Keratinocyte (primary cell): Measurements from ENCODE around the gene ZW10. TPM values are rescaled to one million over a fixed set of nuclear protein-coding genes. Genes with fewer than 3 reads are reported as not detected.

Experiments
- DNase-seq: peaks from one replicate; pipeline ENCODE4 v3.0.0-alpha.2; 2011; ENCODE audit warnings: low read depth, missing footprints, low spot score
- FAIRE-seq: peaks from 2 replicates; lab custom pipeline; 2011; peaks lifted over from hg19 to GRCh38; lab: Jason Lieb, UNC
- H2AFZ ChIP-seq: 2 replicates; pipeline ENCODE4 v1.6.0; 2012; ENCODE audit warnings: low read length, control low read depth, inconsistent platforms; ENCODE audit not compliant: control insufficient read depth
- H3K27ac ChIP-seq: 2 replicates; pipeline ENCODE4 v1.5.1; 2011; ENCODE audit warnings: low read length; ENCODE audit not compliant: control insufficient read depth, insufficient read depth
- H3K27me3 ChIP-seq: 3 replicates; pipeline ENCODE4 v1.6.0; 2011; ENCODE audit warnings: low read length; ENCODE audit not compliant: control insufficient read depth, insufficient read depth; ENCODE audit errors: extremely low read depth
- H3K36me3 ChIP-seq, 2 experiments: 2 replicates in 1 of 2; 3 replicates in 1 of 2; pipeline ENCODE4 v1.5.1; 2011; ENCODE audit warnings: low read length in 2 of 2, mild to moderate bottlenecking in 1 of 2; ENCODE audit not compliant: control insufficient read depth in 2 of 2, insufficient read depth in 2 of 2; ENCODE audit errors: extremely low read depth in 1 of 2
- H3K4me1 ChIP-seq: 3 replicates; pipeline ENCODE4 v1.5.1; 2011; ENCODE audit warnings: low read length; ENCODE audit not compliant: control insufficient read depth, insufficient read depth; ENCODE audit errors: extremely low read depth
- H3K4me2 ChIP-seq: 3 replicates; pipeline ENCODE4 v1.6.0; 2011; ENCODE audit warnings: low read depth, low read length; ENCODE audit not compliant: control insufficient read depth, insufficient read depth; ENCODE audit errors: extremely low read depth
- H3K4me3 ChIP-seq, 3 experiments: fragments of 200-600 bp in 1 of 3; sonication (generic) in 1 of 3; 2 replicates in 2 of 3; 3 replicates in 1 of 3; pipeline ENCODE4 v1.5.1; 2011 to 2016; ENCODE audit warnings: low read length in 3 of 3, mild to moderate bottlenecking in 3 of 3, control low read depth in 2 of 3, inconsistent platforms in 1 of 3, low read depth in 1 of 3, mixed read lengths in 1 of 3, mixed run types in 1 of 3, moderate library complexity in 1 of 3; ENCODE audit not compliant: control insufficient read depth in 2 of 3, insufficient read depth in 2 of 3; ENCODE audit errors: extremely low read depth in 1 of 3
- H3K79me2 ChIP-seq: 2 replicates; pipeline ENCODE4 v1.6.0; 2012; ENCODE audit warnings: low read length; ENCODE audit not compliant: control insufficient read depth, insufficient read depth
- H3K9ac ChIP-seq: 3 replicates; pipeline ENCODE4 v1.6.0; 2011; ENCODE audit warnings: low read length; ENCODE audit not compliant: control insufficient read depth, insufficient read depth; ENCODE audit errors: extremely low read depth
- H3K9me1 ChIP-seq: 3 replicates; pipeline ENCODE4 v1.6.0; 2011; ENCODE audit warnings: low read length; ENCODE audit not compliant: control insufficient read depth, insufficient read depth; ENCODE audit errors: extremely low read depth
- H3K9me3 ChIP-seq: 2 replicates; pipeline ENCODE4 v1.5.1; 2012; ENCODE audit warnings: low read depth, low read length; ENCODE audit not compliant: control insufficient read depth
- H4K20me1 ChIP-seq: 3 replicates; pipeline ENCODE4 v1.6.0; 2011; ENCODE audit warnings: low read length; ENCODE audit not compliant: control insufficient read depth, insufficient read depth; ENCODE audit errors: extremely low read depth
- CTCF ChIP-seq, 3 experiments: IDR thresholded peaks in 1 of 3; conservative IDR thresholded peaks in 1 of 3; optimal IDR thresholded peaks in 1 of 3; 2 replicates in 2 of 3; 3 replicates in 1 of 3; pipeline versions ENCODE3 to v1.5.1; 2011; ENCODE audit warnings: low read length in 3 of 3, mild to moderate bottlenecking in 3 of 3, moderate library complexity in 2 of 3, control low read depth in 1 of 3, inconsistent platforms in 1 of 3; ENCODE audit not compliant: insufficient read depth in 2 of 3; ENCODE audit errors: extremely low read depth in 1 of 3
- EZH2 ChIP-seq: IDR thresholded peaks from one replicate; pipeline ENCODE4 v1.6.1; 2012; ENCODE audit warnings: inconsistent platforms, mild to moderate bottlenecking, low read length, moderate library complexity
- dilution Hi-C: fragments of 300-500 bp; cut with MboI; formaldehyde crosslinking; loops from one replicate; pipeline ENCODE4 v1.7.0; 2020; ENCODE audit warnings: low sequenced_read_pairs; ENCODE audit not compliant: extremely low pct_ligation_motif_present
- polyA plus RNA-seq, 5 experiments: library from polyadenylated mRNA; depleted of rRNA in 3 of 5; stranded (reverse) in 3 of 5; stranded (forward) in 1 of 5; unstranded in 1 of 5; fragments of >200 nt; gene quantifications; 1 replicate in 1 of 5; 2 replicates in 3 of 5; 3 replicates in 1 of 5; pipeline versions ENCODE4 v1.2.1 to v1.2.3, GENCODE V29; 2011 to 2012; ENCODE audit warnings: missing spikeins in 2 of 5, low read depth in 1 of 5, low replicate concordance in 1 of 5

ZW10 gene
- polyA plus RNA-seq, 1 donor (not counting 4 experiments of a cell fraction or from before 2014, with no cell fraction given), result 21.3 TPM

- no peak for TF ChIP-seq EZH2
- TF ChIP-seq CTCF (optimal IDR thresholded peaks at IDR 0.05 in 1 of 3, IDR thresholded peaks at IDR 0.05 in 1 of 3, conservative IDR thresholded peaks at IDR 0.05 in 1 of 3; ENCODE audit: extremely low read depth in 1 of 3, insufficient read depth in 2 of 3, low read length in 3 of 3), result no peak
- Histone ChIP-seq H3K27me3 (peaks cover 3% of the 10 kb centered on the region), H3K9me3 (no peaks in the 10 kb centered on the region), H3K9me1 (no peaks in the 10 kb centered on the region), H3K4me1 (peaks cover 8% of the 10 kb centered on the region), H3K79me2 (no peaks in the 10 kb centered on the region), H3K4me2 (no peak overlapping the region), H3K9ac (no peak overlapping the region), H4K20me1 (no peaks in the 10 kb centered on the region), H3K36me3 (no peaks in the 10 kb centered on the region), H2AFZ (no peak overlapping the region), H3K4me3 (no peak overlapping the region), H3K27ac (no peak overlapping the region)
- DNase-seq, result no peak
- dilution Hi-C loops, result no loop called here
- FAIRE-seq, result no peak
Observed at GRCh38 chr11:113782134-113782533, 8.6 kb upstream of the ZW10 start.

- Histone ChIP-seq H3K9ac (no peak overlapping the region), H3K9me3 (no peaks in the 10 kb centered on the region), H3K4me2 (no peak overlapping the region), H3K9me1 (no peaks in the 10 kb centered on the region), H3K36me3 (no peaks in the 10 kb centered on the region), H3K27me3 (peaks cover 3% of the 10 kb centered on the region), H2AFZ (no peak overlapping the region), H3K79me2 (no peaks in the 10 kb centered on the region), H3K4me1 (peaks cover 8% of the 10 kb centered on the region), H3K4me3 (no peak overlapping the region), H3K27ac (no peak overlapping the region), H4K20me1 (no peaks in the 10 kb centered on the region)
- no peak for DNase-seq
- FAIRE-seq, result no peak
- dilution Hi-C loops, result no loop called here
- TF ChIP-seq EZH2 (no peak), CTCF (optimal IDR thresholded peaks at IDR 0.05 in 1 of 3, IDR thresholded peaks at IDR 0.05 in 1 of 3, conservative IDR thresholded peaks at IDR 0.05 in 1 of 3; ENCODE audit: extremely low read depth in 1 of 3, insufficient read depth in 2 of 3, low read length in 3 of 3) (no peak)
Observed at GRCh38 chr11:113781682-113782081, 8.2 kb upstream of the ZW10 start.
